GM23338 (cell line): ENCODE measurements around the gene DRP2. TPM values are rescaled to one million over a fixed set of nuclear protein-coding genes. Genes with fewer than 3 reads are reported as not detected.

Experiments
- ATAC-seq: fragments of 200-7000 bp; cut with Tn5 transposase; 3 replicates; pipeline ENCODE4 v1.9.1; 2020
- DNase-seq: peaks from one replicate; pipeline ENCODE4 v3.0.0-alpha.2; 2015; ENCODE audit warnings: low spot score
- H2AFZ ChIP-seq: fragments of 200-600 bp; sonication (generic); 2 replicates; pipeline ENCODE4 v1.8.0; 2016; ENCODE audit warnings: antibody characterized with exemption, mild to moderate bottlenecking, moderate library complexity
- H3F3A ChIP-seq: fragments of 200-600 bp; sonication (generic); replicated peaks from 2 replicates; pipeline ENCODE4 v1.8.0; 2017; ENCODE audit warnings: antibody characterized with exemption, mixed run types, low read depth
- H3K27ac ChIP-seq: fragments of 200-600 bp; sonication (generic); 2 replicates; pipeline ENCODE4 v1.6.1; 2016; ENCODE audit warnings: low read depth
- H3K27me3 ChIP-seq: fragments of 200-600 bp; sonication (generic); 2 replicates; pipeline ENCODE4 v1.8.0; 2016; ENCODE audit warnings: mild to moderate bottlenecking, mixed run types, moderate library complexity; ENCODE audit not compliant: insufficient read depth
- H3K36me3 ChIP-seq: fragments of 200-600 bp; sonication (generic); 2 replicates; pipeline ENCODE4 v1.8.0; 2016; ENCODE audit warnings: mild to moderate bottlenecking; ENCODE audit not compliant: insufficient read depth
- H3K4me1 ChIP-seq: fragments of 200-600 bp; sonication (generic); 2 replicates; pipeline ENCODE4 v1.8.0; 2016; ENCODE audit warnings: mild to moderate bottlenecking, moderate library complexity; ENCODE audit not compliant: insufficient read depth
- H3K4me2 ChIP-seq: fragments of 200-600 bp; sonication (generic); 2 replicates; pipeline ENCODE4 v1.7.1; 2017; ENCODE audit warnings: mixed run types
- H3K4me3 ChIP-seq: fragments of 200-600 bp; sonication (generic); 2 replicates; pipeline ENCODE4 v1.6.1; 2016; ENCODE audit warnings: mixed run types
- H3K79me2 ChIP-seq: fragments of 200-600 bp; sonication (generic); replicated peaks from 2 replicates; pipeline ENCODE4 v1.8.0; 2017; ENCODE audit warnings: mild to moderate bottlenecking; ENCODE audit not compliant: insufficient read depth
- H3K9me2 ChIP-seq: fragments of 200-600 bp; sonication (generic); 2 replicates; pipeline ENCODE4 v1.8.0; 2017; ENCODE audit not compliant: insufficient read depth
- H4K20me1 ChIP-seq: fragments of 200-600 bp; sonication (generic); replicated peaks from 2 replicates; pipeline ENCODE4 v1.8.0; 2017; ENCODE audit warnings: mild to moderate bottlenecking; ENCODE audit not compliant: insufficient read depth
- H3K27ac Mint-ChIP-seq: 2 replicates; pipeline ENCODE4 v1.8.0; 2020; ENCODE audit warnings: inconsistent platforms, mild to moderate bottlenecking, moderate library complexity, mixed read lengths
- H3K27me3 Mint-ChIP-seq: 3 replicates; pipeline ENCODE4 v1.8.0; 2022; ENCODE audit warnings: low read depth, mild to moderate bottlenecking, moderate library complexity, mixed read lengths, inconsistent platforms; ENCODE audit not compliant: insufficient read depth, poor library complexity
- H3K36me3 Mint-ChIP-seq: 3 replicates; pipeline ENCODE4 v1.8.0; 2021; ENCODE audit warnings: low read depth, mild to moderate bottlenecking, inconsistent platforms, moderate library complexity, mixed read lengths
- H3K4me1 Mint-ChIP-seq: 3 replicates; pipeline ENCODE4 v1.8.0; 2020; ENCODE audit warnings: mild to moderate bottlenecking, inconsistent platforms, mixed read lengths
- H3K4me3 Mint-ChIP-seq: 3 replicates; pipeline ENCODE4 v1.8.0; 2021; ENCODE audit warnings: moderate library complexity, mild to moderate bottlenecking, inconsistent platforms, mixed read lengths
- H3K9me3 Mint-ChIP-seq: 3 replicates; pipeline ENCODE4 v1.8.0; 2020; ENCODE audit warnings: moderate library complexity, mild to moderate bottlenecking, inconsistent platforms, mixed read lengths
- CREB1 ChIP-seq: fragments of 250-450 bp; sonication (Bioruptor Pico); IDR thresholded peaks from 2 replicates; pipeline ENCODE4 v1.5.0; 2020; ENCODE audit warnings: low read depth, mild to moderate bottlenecking, moderate library complexity
- EZH2phosphoT487 ChIP-seq: fragments of 200-600 bp; sonication (generic); IDR thresholded peaks from one replicate; pipeline ENCODE4 v1.8.1; 2018; ENCODE audit warnings: antibody characterized with exemption; ENCODE audit not compliant: unreplicated experiment
- JUNB ChIP-seq: IDR thresholded peaks from one replicate; pipeline ENCODE4 v1.6.1; 2016; ENCODE audit warnings: antibody characterized with exemption; ENCODE audit not compliant: unreplicated experiment
- POLR2AphosphoS5 ChIP-seq: IDR thresholded peaks from 2 replicates; pipeline ENCODE4 v1.6.1; 2016; ENCODE audit warnings: antibody characterized with exemption, low read depth
- STAT1 ChIP-seq: IDR thresholded peaks from one replicate; pipeline ENCODE4 v1.6.1; 2016; ENCODE audit warnings: antibody characterized with exemption; ENCODE audit not compliant: unreplicated experiment
- ZNF114 ChIP-seq: fragments of 250-450 bp; sonication (Bioruptor Pico); IDR thresholded peaks from 2 replicates; pipeline ENCODE4 v1.5.0; 2020; ENCODE audit warnings: mild to moderate bottlenecking, moderate library complexity
- polyA plus RNA-seq: library from polyadenylated mRNA; unstranded; fragments of >200 nt; fragmentation: Nextera tagmentation; extraction: Ambion mirVana; gene quantifications from 2 replicates; pipeline ENCODE4 v1.2.1, GENCODE V29; 2016
- total RNA-seq: library from RNA; depleted of rRNA; stranded (reverse); fragments of >200 nt; shearing (Covaris generic); gene quantifications from 2 replicates; pipeline ENCODE4 v1.2.3, GENCODE V29; 2014
- TF ChIP-seq, protein P1 (sequence below): fragments of 250-450 bp; sonication (Bioruptor Pico); IDR thresholded peaks from 2 replicates; pipeline ENCODE4 v1.5.0; 2020; ENCODE audit warnings: mild to moderate bottlenecking, moderate library complexity

The DRP2 gene
- total and polyA plus RNA-seq, 2 experiments from 2014 or later, result 0.24 TPM; not detected in 1

DNA sequence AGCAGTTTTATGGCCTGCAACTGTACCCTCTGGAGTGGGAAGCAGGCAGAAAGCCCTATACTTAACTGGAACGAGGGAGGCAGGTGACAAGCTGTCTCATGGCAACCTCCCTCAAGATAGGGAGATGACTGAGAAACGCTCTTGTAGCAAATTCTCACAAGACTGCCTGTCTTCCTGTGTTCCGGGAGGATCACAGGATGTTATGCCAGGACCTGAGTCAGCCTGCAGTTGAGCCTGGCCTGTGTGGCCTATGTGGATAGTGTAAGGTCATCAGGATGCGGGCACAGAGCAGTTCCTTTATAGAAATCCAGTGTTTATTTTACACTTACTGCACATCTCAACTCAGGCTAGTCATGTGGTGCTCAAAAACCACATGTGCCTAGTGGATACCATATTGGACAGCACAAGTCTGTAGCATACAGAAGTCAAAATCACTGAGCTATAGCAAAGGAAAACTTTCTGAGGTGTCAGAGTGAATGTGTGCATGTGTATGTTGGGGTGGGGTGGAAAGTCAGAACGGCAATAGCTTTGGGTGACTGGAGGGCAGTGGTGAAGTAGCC, 46.4 kb downstream of the DRP2 start:
- Histone ChIP-seq H3K27ac (no peak overlapping the region), H4K20me1 (no peaks in the 10 kb centered on the region), H3K4me2 (no peak overlapping the region), H3F3A (no peaks in the 10 kb centered on the region), H3K79me2 (no peaks in the 10 kb centered on the region), H3K36me3 (no peaks in the 10 kb centered on the region), H3K4me1 (no peaks in the 10 kb centered on the region), H3K4me3 (no peak overlapping the region), H2AFZ (no peak overlapping the region), H3K9me2 (no peaks in the 10 kb centered on the region), H3K27me3 (no peaks in the 10 kb centered on the region)
- no peaks in the 10 kb centered on the region for H3K9me3 Mint-ChIP-seq
- H3K27ac Mint-ChIP-seq, result no peak overlapping the region
- peaks cover 3% of the 10 kb centered on the region for H3K27me3 Mint-ChIP-seq
- no peaks in the 10 kb centered on the region for H3K36me3 Mint-ChIP-seq
- TF ChIP-seq EZH2phosphoT487 (no peak), CREB1 (CRISPR knock-in tag) (no peak)
- TF ChIP-seq, protein P1, sequence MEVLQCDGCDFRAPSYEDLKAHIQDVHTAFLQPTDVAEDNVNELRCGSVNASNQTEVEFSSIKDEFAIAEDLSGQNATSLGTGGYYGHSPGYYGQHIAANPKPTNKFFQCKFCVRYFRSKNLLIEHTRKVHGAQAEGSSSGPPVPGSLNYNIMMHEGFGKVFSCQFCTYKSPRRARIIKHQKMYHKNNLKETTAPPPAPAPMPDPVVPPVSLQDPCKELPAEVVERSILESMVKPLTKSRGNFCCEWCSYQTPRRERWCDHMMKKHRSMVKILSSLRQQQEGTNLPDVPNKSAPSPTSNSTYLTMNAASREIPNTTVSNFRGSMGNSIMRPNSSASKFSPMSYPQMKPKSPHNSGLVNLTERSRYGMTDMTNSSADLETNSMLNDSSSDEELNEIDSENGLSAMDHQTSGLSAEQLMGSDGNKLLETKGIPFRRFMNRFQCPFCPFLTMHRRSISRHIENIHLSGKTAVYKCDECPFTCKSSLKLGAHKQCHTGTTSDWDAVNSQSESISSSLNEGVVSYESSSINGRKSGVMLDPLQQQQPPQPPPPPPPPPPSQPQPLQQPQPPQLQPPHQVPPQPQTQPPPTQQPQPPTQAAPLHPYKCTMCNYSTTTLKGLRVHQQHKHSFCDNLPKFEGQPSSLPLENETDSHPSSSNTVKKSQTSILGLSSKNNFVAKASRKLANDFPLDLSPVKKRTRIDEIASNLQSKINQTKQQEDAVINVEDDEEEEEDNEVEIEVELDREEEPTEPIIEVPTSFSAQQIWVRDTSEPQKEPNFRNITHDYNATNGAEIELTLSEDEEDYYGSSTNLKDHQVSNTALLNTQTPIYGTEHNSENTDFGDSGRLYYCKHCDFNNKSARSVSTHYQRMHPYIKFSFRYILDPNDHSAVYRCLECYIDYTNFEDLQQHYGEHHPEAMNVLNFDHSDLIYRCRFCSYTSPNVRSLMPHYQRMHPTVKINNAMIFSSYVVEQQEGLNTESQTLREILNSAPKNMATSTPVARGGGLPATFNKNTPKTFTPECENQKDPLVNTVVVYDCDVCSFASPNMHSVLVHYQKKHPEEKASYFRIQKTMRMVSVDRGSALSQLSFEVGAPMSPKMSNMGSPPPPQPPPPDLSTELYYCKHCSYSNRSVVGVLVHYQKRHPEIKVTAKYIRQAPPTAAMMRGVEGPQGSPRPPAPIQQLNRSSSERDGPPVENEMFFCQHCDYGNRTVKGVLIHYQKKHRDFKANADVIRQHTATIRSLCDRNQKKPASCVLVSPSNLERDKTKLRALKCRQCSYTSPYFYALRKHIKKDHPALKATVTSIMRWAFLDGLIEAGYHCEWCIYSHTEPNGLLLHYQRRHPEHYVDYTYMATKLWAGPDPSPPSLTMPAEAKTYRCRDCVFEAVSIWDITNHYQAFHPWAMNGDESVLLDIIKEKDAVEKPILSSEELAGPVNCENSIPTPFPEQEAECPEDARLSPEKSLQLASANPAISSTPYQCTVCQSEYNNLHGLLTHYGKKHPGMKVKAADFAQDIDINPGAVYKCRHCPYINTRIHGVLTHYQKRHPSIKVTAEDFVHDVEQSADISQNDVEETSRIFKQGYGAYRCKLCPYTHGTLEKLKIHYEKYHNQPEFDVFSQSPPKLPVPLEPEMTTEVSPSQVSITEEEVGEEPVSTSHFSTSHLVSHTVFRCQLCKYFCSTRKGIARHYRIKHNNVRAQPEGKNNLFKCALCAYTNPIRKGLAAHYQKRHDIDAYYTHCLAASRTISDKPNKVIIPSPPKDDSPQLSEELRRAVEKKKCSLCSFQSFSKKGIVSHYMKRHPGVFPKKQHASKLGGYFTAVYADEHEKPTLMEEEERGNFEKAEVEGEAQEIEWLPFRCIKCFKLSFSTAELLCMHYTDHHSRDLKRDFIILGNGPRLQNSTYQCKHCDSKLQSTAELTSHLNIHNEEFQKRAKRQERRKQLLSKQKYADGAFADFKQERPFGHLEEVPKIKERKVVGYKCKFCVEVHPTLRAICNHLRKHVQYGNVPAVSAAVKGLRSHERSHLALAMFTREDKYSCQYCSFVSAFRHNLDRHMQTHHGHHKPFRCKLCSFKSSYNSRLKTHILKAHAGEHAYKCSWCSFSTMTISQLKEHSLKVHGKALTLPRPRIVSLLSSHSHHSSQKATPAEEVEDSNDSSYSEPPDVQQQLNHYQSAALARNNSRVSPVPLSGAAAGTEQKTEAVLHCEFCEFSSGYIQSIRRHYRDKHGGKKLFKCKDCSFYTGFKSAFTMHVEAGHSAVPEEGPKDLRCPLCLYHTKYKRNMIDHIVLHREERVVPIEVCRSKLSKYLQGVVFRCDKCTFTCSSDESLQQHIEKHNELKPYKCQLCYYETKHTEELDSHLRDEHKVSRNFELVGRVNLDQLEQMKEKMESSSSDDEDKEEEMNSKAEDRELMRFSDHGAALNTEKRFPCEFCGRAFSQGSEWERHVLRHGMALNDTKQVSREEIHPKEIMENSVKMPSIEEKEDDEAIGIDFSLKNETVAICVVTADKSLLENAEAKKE (CRISPR knock-in tag), result no peak
- ATAC-seq (no peak), DNase-seq (no peak)
- no peak overlapping the region for H3K4me3 Mint-ChIP-seq
- no peaks in the 10 kb centered on the region for H3K4me1 Mint-ChIP-seq

DNA sequence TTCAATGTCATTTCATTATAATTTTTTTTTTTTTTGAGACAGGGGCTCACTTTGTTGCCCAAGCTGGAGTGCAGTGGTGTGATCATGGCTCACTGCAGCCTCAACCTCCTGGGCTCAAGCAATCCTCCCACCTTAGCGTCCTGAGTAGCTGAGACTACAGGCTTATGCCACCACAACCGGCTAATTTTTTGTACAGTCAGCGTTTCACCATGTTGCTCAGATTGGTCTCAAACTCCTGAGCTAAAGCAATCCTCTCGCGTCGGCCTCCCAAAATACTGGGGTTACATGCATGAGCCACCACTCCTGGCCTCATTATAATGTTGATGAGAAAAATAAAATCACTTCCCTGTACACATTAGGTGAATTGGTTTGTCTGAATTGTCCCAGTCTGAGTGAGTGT, 54.6 kb downstream of the DRP2 start:
- H3K9me3 Mint-ChIP-seq, result no peaks in the 10 kb centered on the region
- Histone ChIP-seq H3K27me3 (no peaks in the 10 kb centered on the region), H3F3A (no peaks in the 10 kb centered on the region), H4K20me1 (no peaks in the 10 kb centered on the region), H2AFZ (no peak overlapping the region), H3K4me2 (no peak overlapping the region), H3K4me3 (no peak overlapping the region), H3K27ac (no peak overlapping the region), H3K4me1 (no peaks in the 10 kb centered on the region), H3K79me2 (no peaks in the 10 kb centered on the region), H3K9me2 (no peaks in the 10 kb centered on the region), H3K36me3 (no peaks in the 10 kb centered on the region)
- H3K4me1 Mint-ChIP-seq, result no peaks in the 10 kb centered on the region
- ATAC-seq (no peak), DNase-seq (no peak)
- no peak overlapping the region for H3K4me3 Mint-ChIP-seq
- H3K27ac Mint-ChIP-seq, result no peak overlapping the region
- H3K27me3 Mint-ChIP-seq, result no peaks in the 10 kb centered on the region
- H3K36me3 Mint-ChIP-seq, result no peaks in the 10 kb centered on the region
- TF ChIP-seq JUNB, result no peak
- no peak for TF ChIP-seq EZH2phosphoT487
- TF ChIP-seq, protein P1 (CRISPR knock-in tag), result no peak
- TF ChIP-seq ZNF114 (CRISPR knock-in tag), result no peak
- no peak for TF ChIP-seq POLR2AphosphoS5
- TF ChIP-seq STAT1, result no peak
